IMR-90 (cell line): ENCODE measurements around the gene MPI. TPM values are rescaled to one million over a fixed set of nuclear protein-coding genes. Genes with fewer than 3 reads are reported as not detected.

Experiments used
- ATAC-seq: fragments of 200-7000 bp; cut with Tn5 transposase; 2 replicates; pipeline ENCODE4 v1.9.1; 2020; ENCODE audit warnings: low read depth, mild to moderate bottlenecking, moderate library complexity
- BruUV-seq: library from RNA; stranded (reverse); fragments of 400-500 nt; replicated peaks from 2 replicates; lab custom pipeline; 2021; lab: Mats Ljungman, UMichigan
- CTCF ChIA-PET: fragments of 300-600 bp; formaldehyde crosslinking; extraction: SDS; loops from one replicate; lab custom pipeline; 2021; ENCODE audit warnings: antibody characterized with exemption; lab: Yijun Ruan, JAX
- POLR2A ChIA-PET: fragments of 300-600 bp; sonication (Branson Sonifier 250); formaldehyde crosslinking; loops from one replicate; lab custom pipeline; 2022; ENCODE audit warnings: antibody characterized with exemption; ENCODE audit not compliant: unreplicated experiment; lab: Charles Lee
- DNase-seq: peaks from one replicate; pipeline ENCODE4 v3.0.0; 2013
- H2AFZ ChIP-seq: replicated peaks from 2 replicates; pipeline ENCODE3; 2013; ENCODE audit warnings: low read length, mild to moderate bottlenecking; ENCODE audit not compliant: poor library complexity
- H2AK5ac ChIP-seq: 2 replicates; pipeline ENCODE4 v1.6.1; 2013; ENCODE audit warnings: low read depth, low read length, inconsistent platforms
- H2AK9ac ChIP-seq: replicated peaks from 2 replicates; pipeline ENCODE3; 2013; ENCODE audit warnings: mild to moderate bottlenecking, low read depth, low read length, moderate library complexity; ENCODE audit not compliant: poor library complexity
- H2BK120ac ChIP-seq: 2 replicates; pipeline ENCODE4 v1.6.1; 2013; ENCODE audit warnings: low read depth, low read length, inconsistent platforms
- H2BK15ac ChIP-seq: 3 replicates; pipeline ENCODE4 v1.6.1; 2013; ENCODE audit warnings: low read depth, low read length, inconsistent platforms
- H2BK20ac ChIP-seq: 2 replicates; pipeline ENCODE4 v1.6.1; 2013; ENCODE audit warnings: low read depth, mild to moderate bottlenecking, inconsistent platforms, low read length, moderate library complexity
- H2BK5ac ChIP-seq: 2 replicates; pipeline ENCODE4 v1.6.1; 2013; ENCODE audit warnings: mild to moderate bottlenecking, low read depth, low read length, inconsistent platforms; ENCODE audit not compliant: poor library complexity, severe bottlenecking
- H3K14ac ChIP-seq: replicated peaks from 2 replicates; pipeline ENCODE4 v1.6.1; 2013; ENCODE audit warnings: low read depth, low read length, inconsistent platforms
- H3K18ac ChIP-seq: 2 replicates; pipeline ENCODE4 v1.6.1; 2013; ENCODE audit warnings: low read depth, low read length, control low read depth
- H3K23ac ChIP-seq: 2 replicates; pipeline ENCODE4 v1.6.1; 2013; ENCODE audit warnings: low read depth, low read length, inconsistent platforms
- H3K27ac ChIP-seq: 2 replicates; pipeline ENCODE4 v1.5.1; 2013; ENCODE audit warnings: mild to moderate bottlenecking, control low read depth, low read length; ENCODE audit not compliant: insufficient read depth
- H3K27me3 ChIP-seq: 2 replicates; pipeline ENCODE4 v1.6.1; 2013; ENCODE audit warnings: low read length; ENCODE audit not compliant: control insufficient read depth, insufficient read depth
- H3K36me3 ChIP-seq: 2 replicates; pipeline ENCODE4 v1.6.1; 2013; ENCODE audit warnings: low read length, mixed read lengths; ENCODE audit not compliant: control insufficient read depth, insufficient read depth
- H3K4ac ChIP-seq: 2 replicates; pipeline ENCODE4 v1.6.1; 2013; ENCODE audit warnings: low read depth, low read length, inconsistent platforms
- H3K4me1 ChIP-seq: 2 replicates; pipeline ENCODE4 v1.6.1; 2013; ENCODE audit warnings: low read length, mixed read lengths; ENCODE audit not compliant: control insufficient read depth, insufficient read depth
- H3K4me2 ChIP-seq: 2 replicates; pipeline ENCODE4 v1.6.1; 2013; ENCODE audit warnings: low read depth, mild to moderate bottlenecking, control low read depth, low read length, moderate library complexity
- H3K4me3 ChIP-seq: 2 replicates; pipeline ENCODE4 v1.5.1; 2013; ENCODE audit warnings: low read depth, mild to moderate bottlenecking, control low read depth, low read length, moderate library complexity; ENCODE audit not compliant: insufficient read depth
- H3K56ac ChIP-seq: 2 replicates; pipeline ENCODE4 v1.6.1; 2013; ENCODE audit warnings: low read length, inconsistent platforms; ENCODE audit not compliant: insufficient read depth; ENCODE audit errors: extremely low read depth
- H3K79me1 ChIP-seq, 2 experiments: 2 replicates each; pipeline ENCODE4 v1.6.1; 2013; ENCODE audit warnings: low read length in 2 of 2, inconsistent platforms in 1 of 2, low read depth in 1 of 2
- H3K9ac ChIP-seq: 2 replicates; pipeline ENCODE4 v1.6.1; 2013; ENCODE audit warnings: low read depth, low read length, control low read depth
- H3K9me1 ChIP-seq: 2 replicates; pipeline ENCODE4 v1.6.1; 2013; ENCODE audit warnings: low read length, inconsistent platforms; ENCODE audit not compliant: insufficient read depth
- H3K9me3 ChIP-seq: 2 replicates; pipeline ENCODE4 v1.6.1; 2013; ENCODE audit warnings: low read length; ENCODE audit not compliant: control insufficient read depth, insufficient read depth
- H4K20me1 ChIP-seq: 2 replicates; pipeline ENCODE4 v1.6.1; 2013; ENCODE audit warnings: low read length, inconsistent platforms; ENCODE audit not compliant: insufficient read depth
- H4K5ac ChIP-seq: 2 replicates; pipeline ENCODE4 v1.6.1; 2013; ENCODE audit warnings: mild to moderate bottlenecking, low read depth, low read length, control low read depth
- H4K8ac ChIP-seq, 2 experiments: 2 replicates each; pipeline ENCODE4 v1.6.1; 2013; ENCODE audit warnings: low read depth in 2 of 2, low read length in 2 of 2, control low read depth in 1 of 2, inconsistent platforms in 1 of 2
- H4K91ac ChIP-seq: 2 replicates; pipeline ENCODE4 v1.6.1; 2013; ENCODE audit warnings: low read depth, low read length, inconsistent platforms; ENCODE audit not compliant: insufficient read depth
- BHLHE40 ChIP-seq: fragments of 150-350 bp; IDR thresholded peaks from 2 replicates; pipeline ENCODE4 v1.6.1; 2016; ENCODE audit warnings: mild to moderate bottlenecking, low read depth, low read length
- MAZ ChIP-seq: IDR thresholded peaks from 2 replicates; pipeline ENCODE4 v1.6.1; 2012; ENCODE audit warnings: low read depth, mild to moderate bottlenecking, low read length, improper control_type of control experiment, moderate library complexity, borderline replicate concordance
- RAD21 ChIP-seq: IDR thresholded peaks from 2 replicates; pipeline ENCODE4 v1.6.1; 2012; ENCODE audit warnings: low read length, improper control_type of control experiment
- WGBS, 2 experiments: methylation state at CpG; one replicate each; pipeline versions ENCODE4 v1.1.5 to v1.1.7; 2013; ENCODE audit warnings: missing lambda C conversion rate in 2 of 2; ENCODE audit not compliant: insufficient read length in 1 of 2; ENCODE audit errors: extremely low coverage in 2 of 2; 5-methylcytosine and 5-hydroxymethylcytosine counted together
- dilution Hi-C: fragments of 300-500 bp; cut with HindIII; formaldehyde crosslinking; loops from one replicate; pipeline ENCODE4 v1.14.3; 2018; ENCODE audit warnings: low sequenced_read_pairs; ENCODE audit not compliant: unreplicated experiment
- in situ Hi-C: fragments of 300-500 bp; cut with MboI; formaldehyde crosslinking; loops from 3 replicates; pipeline ENCODE4 v1.14.3; 2019; ENCODE audit warnings: low sequenced_read_pairs, inconsistent platforms, mixed read lengths
- intact Hi-C: fragments of 100-400 bp; cut with micrococcal nuclease; formaldehyde crosslinking; loops from 2 replicates; pipeline ENCODE4 v1.10.0; 2022
- polyA plus RNA-seq, 3 experiments: library from polyadenylated mRNA; depleted of rRNA; stranded (reverse); fragments of >200 nt; gene quantifications; 2 replicates each; pipeline ENCODE4 v1.2.3, GENCODE V29; 2012; ENCODE audit warnings: low replicate concordance in 1 of 3
- total RNA-seq: library from RNA; depleted of rRNA; stranded (reverse); fragments of >200 nt; gene quantifications from 2 replicates; pipeline ENCODE4 v1.2.3, GENCODE V29; 2012

Gene MPI
- total and polyA plus RNA-seq, 2 of the 4 experiments (the other 2 are of a cell fraction): 80.1 to 91.8 TPM

- DNase-seq: no peak
- CTCF ChIA-PET: no interaction called here
- in situ Hi-C loops: no loop called here
Observed at GRCh38 chr15:74878273-74878672, 11.6 kb upstream of the MPI start.

More at GRCh38 chr15:74878273-74878672, 11.6 kb upstream of the MPI start:
- Histone ChIP-seq H3K4me2 (no peak overlapping the region), H4K8ac (no peak overlapping the region), H3K9ac (no peak overlapping the region), H3K9me3 (no peaks in the 10 kb centered on the region; the same call in 1 of the 2 replicates), H2AFZ (no peak overlapping the region), H2BK20ac (no peak overlapping the region), H4K20me1 (no peaks in the 10 kb centered on the region), H3K36me3 (no peaks in the 10 kb centered on the region), H4K5ac (no peak overlapping the region), H3K27ac (no peak overlapping the region), H3K79me1 (peaks cover 0 to 5% of the 10 kb centered on the region in 2 experiments; a peak in 1 of 4 replicates), H3K27me3 (no peaks in the 10 kb centered on the region), H2AK9ac (no peak overlapping the region), H2BK15ac (no peak overlapping the region), H3K9me1 (peaks cover 4% of the 10 kb centered on the region; the same call in 1 of the 2 replicates), H3K18ac (no peak overlapping the region), H3K56ac (no peak overlapping the region), H4K91ac (no peak overlapping the region), H3K4ac (no peak overlapping the region), H3K4me3 (no peak overlapping the region), H3K14ac (no peak overlapping the region), H3K23ac (no peak overlapping the region), H2BK5ac (no peak overlapping the region), H2BK120ac (no peak overlapping the region), H2AK5ac (no peak overlapping the region), H3K4me1 (peaks cover 3% of the 10 kb centered on the region; the same call in 1 of the 2 replicates)
- BruUV-seq: no TSS peak
- no peak for ATAC-seq
- dilution Hi-C loops (no loop called here), intact Hi-C loops (no loop called here)
- POLR2A ChIA-PET: no interaction called here
- TF ChIP-seq BHLHE40 (no peak), RAD21 (no peak), MAZ (no peak)
- no CpG with 5 or more reads among the region's 4 CpGs for WGBS, 2 experiments
